HepG2 (cell line): ENCODE results near the gene SETD1B. TPM values are rescaled to one million over a fixed set of nuclear protein-coding genes. Genes with fewer than 3 reads are reported as not detected.
A peak's percentile ranks its signal among the peaks of the same experiment; 100 is the strongest.

Source experiments
- CAMTA2 ChIP-seq: sonication (generic); formaldehyde crosslinking; IDR thresholded peaks from 2 replicates; pipeline ENCODE4 v1.4.0; 2020; ENCODE audit warnings: mild to moderate bottlenecking, missing genetic modification reagents, borderline replicate concordance
- GABPB1 ChIP-seq: IDR thresholded peaks from 2 replicates; pipeline ENCODE4 v1.6.1; 2016; ENCODE audit warnings: mild to moderate bottlenecking, missing genetic modification reagents, moderate library complexity, missing compliant biosample characterization
- GFI1 ChIP-seq: sonication (generic); formaldehyde crosslinking; IDR thresholded peaks from 2 replicates; pipeline ENCODE4 v1.5.0; 2020; ENCODE audit warnings: missing genetic modification reagents, mild to moderate bottlenecking, borderline replicate concordance
- KDM4B ChIP-seq: sonication (generic); formaldehyde crosslinking; IDR thresholded peaks from 2 replicates; pipeline ENCODE4 v1.4.0; 2020; ENCODE audit warnings: missing genetic modification reagents
- KLF9 ChIP-seq: IDR thresholded peaks from 2 replicates; pipeline ENCODE4 v1.6.1; 2016; ENCODE audit warnings: low read depth
- MZF1 ChIP-seq: sonication (generic); formaldehyde crosslinking; IDR thresholded peaks from 2 replicates; pipeline ENCODE4 v1.8.1; 2023; ENCODE audit warnings: mild to moderate bottlenecking, missing genetic modification reagents, borderline replicate concordance
- PCBP2 ChIP-seq: fragments of 200-400 bp; formaldehyde crosslinking; optimal IDR thresholded peaks from 2 replicates; pipeline ENCODE3; 2018; ENCODE audit warnings: low read length, low read depth; ENCODE audit not compliant: poor library complexity, severe bottlenecking
- RBFOX2 ChIP-seq: fragments of 200-400 bp; formaldehyde crosslinking; IDR thresholded peaks from 2 replicates; pipeline ENCODE4 v1.6.1; 2017; ENCODE audit warnings: low read depth, mild to moderate bottlenecking, low read length
- RNF2 ChIP-seq: fragments of 450-650 bp; conservative IDR thresholded peaks from 2 replicates; pipeline ENCODE4 v1.6.1; 2016; ENCODE audit warnings: low read depth
- TARDBP ChIP-seq: sonication (generic); formaldehyde crosslinking; IDR thresholded peaks from 2 replicates; pipeline ENCODE4 v1.8.0; 2022; ENCODE audit warnings: mild to moderate bottlenecking, missing genetic modification reagents
- YEATS4 ChIP-seq: sonication (generic); formaldehyde crosslinking; IDR thresholded peaks from 2 replicates; pipeline ENCODE4 v1.4.0; 2020; ENCODE audit warnings: missing genetic modification reagents, borderline replicate concordance
- ZNF253 ChIP-seq: sonication (generic); formaldehyde crosslinking; IDR thresholded peaks from 2 replicates; pipeline ENCODE4 v1.8.0; 2022; ENCODE audit warnings: mild to moderate bottlenecking, missing genetic modification reagents, borderline replicate concordance
- ZNF430 ChIP-seq: sonication (generic); formaldehyde crosslinking; IDR thresholded peaks from 2 replicates; pipeline ENCODE4 v1.9.0; 2021; ENCODE audit warnings: mild to moderate bottlenecking, missing genetic modification reagents
- ZNF75D ChIP-seq: sonication (generic); formaldehyde crosslinking; IDR thresholded peaks from 2 replicates; pipeline ENCODE4 v1.8.1; 2023; ENCODE audit warnings: missing genetic modification reagents, mild to moderate bottlenecking, borderline replicate concordance
- ZSCAN31 ChIP-seq: sonication (generic); formaldehyde crosslinking; IDR thresholded peaks from 2 replicates; pipeline ENCODE4 v1.5.0; 2020; ENCODE audit warnings: low read depth, mild to moderate bottlenecking, missing genetic modification reagents
- polyA plus RNA-seq, 8 experiments: library from polyadenylated mRNA; depleted of rRNA in 3 of 8; stranded (reverse) in 7 of 8; unstranded in 1 of 8; fragments of >200 nt; fragmentation: Illumina TruSeq in 4 of 8; extraction: Trizol in 4 of 8; gene quantifications; 2 replicates each; pipeline versions ENCODE4 v1.2.1 to v1.2.3, GENCODE V29; 2011 to 2016; ENCODE audit warnings: low read depth in 4 of 8, missing spikeins in 1 of 8, mixed read lengths in 1 of 8; ENCODE audit not compliant: insufficient read depth in 1 of 8
- total RNA-seq, 5 experiments: library from RNA; depleted of rRNA; stranded (reverse); fragments of >200 nt; fragmentation: Illumina TruSeq; extraction: Trizol; gene quantifications; 2 replicates each; pipeline ENCODE4 v1.2.3, GENCODE V29; 2016; ENCODE audit warnings: low read depth in 1 of 5
- TF ChIP-seq, protein P1 (sequence below): sonication (generic); formaldehyde crosslinking; IDR thresholded peaks from 2 replicates; pipeline ENCODE4 v1.9.0; 2021; ENCODE audit warnings: missing genetic modification reagents, mild to moderate bottlenecking, borderline replicate concordance
- TF ChIP-seq, protein P2 (sequence below): IDR thresholded peaks from 2 replicates; pipeline ENCODE4 v1.4.0; 2020; ENCODE audit warnings: mild to moderate bottlenecking, missing genetic modification reagents
- TF ChIP-seq, protein P3 (sequence below): IDR thresholded peaks from 2 replicates; pipeline ENCODE4 v1.6.1; 2012; ENCODE audit warnings: inconsistent platforms
- TF ChIP-seq, protein P4 (sequence below): sonication (generic); formaldehyde crosslinking; IDR thresholded peaks from 2 replicates; pipeline ENCODE4 v1.4.0; 2020; ENCODE audit warnings: missing genetic modification reagents
- TF ChIP-seq, protein P5 (sequence below): sonication (generic); formaldehyde crosslinking; IDR thresholded peaks from 2 replicates; pipeline ENCODE4 v1.5.0; 2020; ENCODE audit warnings: mild to moderate bottlenecking, missing genetic modification reagents

The SETD1B gene
- total and polyA plus RNA-seq, 2 of the 13 experiments (the other 11 are each of a cell fraction or from before 2014, with no cell fraction given), result 1.1 to 1.4 TPM

DNA sequence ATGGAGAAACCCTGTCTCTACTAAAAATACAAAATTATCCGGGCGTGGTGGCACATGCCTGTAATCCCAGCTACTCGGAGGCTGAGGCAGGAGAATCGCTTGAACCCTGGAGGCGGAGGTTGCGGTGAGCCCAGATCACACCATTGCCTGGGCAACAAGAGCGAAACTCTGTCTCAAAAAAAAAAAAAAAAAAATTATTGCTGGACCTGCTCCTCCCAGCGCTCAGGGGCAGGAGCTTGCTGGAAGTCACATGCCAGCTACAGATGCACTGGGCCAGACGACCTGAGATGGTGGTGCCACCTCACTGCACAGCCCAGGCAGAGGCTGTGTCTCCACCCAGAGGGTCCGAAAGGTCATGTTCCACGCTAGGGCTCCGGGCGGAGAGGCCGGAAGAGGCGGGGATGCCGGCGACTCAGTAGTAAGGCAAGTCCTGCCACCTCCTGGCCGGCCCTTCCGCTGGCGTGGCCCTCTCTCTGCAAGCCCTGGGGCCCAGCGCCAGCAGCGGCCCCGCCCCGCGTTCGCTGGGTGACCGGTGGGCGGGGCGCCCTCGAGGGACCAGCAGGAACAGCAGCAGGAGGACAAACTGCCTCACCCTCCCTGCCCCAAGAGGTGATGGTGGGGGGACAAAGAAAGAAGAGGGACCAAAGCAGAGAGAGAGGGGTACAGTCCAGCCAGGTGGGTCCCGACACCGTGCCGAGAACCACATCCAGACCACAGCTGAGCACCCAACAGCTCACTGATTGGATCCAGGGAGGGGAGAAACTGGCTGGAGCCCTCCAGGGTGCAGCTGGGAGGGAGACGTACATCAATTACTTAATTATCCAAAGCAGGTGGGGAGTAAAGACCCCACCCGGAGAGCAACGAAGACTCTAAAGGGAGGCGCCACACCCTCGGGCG lies 6.7 kb upstream of the SETD1B start (continued):
- TF ChIP-seq, protein P1, sequence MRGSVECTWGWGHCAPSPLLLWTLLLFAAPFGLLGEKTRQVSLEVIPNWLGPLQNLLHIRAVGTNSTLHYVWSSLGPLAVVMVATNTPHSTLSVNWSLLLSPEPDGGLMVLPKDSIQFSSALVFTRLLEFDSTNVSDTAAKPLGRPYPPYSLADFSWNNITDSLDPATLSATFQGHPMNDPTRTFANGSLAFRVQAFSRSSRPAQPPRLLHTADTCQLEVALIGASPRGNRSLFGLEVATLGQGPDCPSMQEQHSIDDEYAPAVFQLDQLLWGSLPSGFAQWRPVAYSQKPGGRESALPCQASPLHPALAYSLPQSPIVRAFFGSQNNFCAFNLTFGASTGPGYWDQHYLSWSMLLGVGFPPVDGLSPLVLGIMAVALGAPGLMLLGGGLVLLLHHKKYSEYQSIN (CRISPR knock-in tag), result no peak
- no peak for TF ChIP-seq ZNF75D (CRISPR knock-in tag)
- TF ChIP-seq MZF1 (CRISPR knock-in tag), result no peak
- peak; percentile 57; the same call in 1 of the 2 replicates for TF ChIP-seq ZNF430 (CRISPR knock-in tag)
- peak; percentile 95 for TF ChIP-seq GABPB1 (CRISPR knock-in tag)
- TF ChIP-seq ZNF253 (CRISPR knock-in tag), result no peak
- no peak for TF ChIP-seq RNF2
- no peak; the same call in 1 of the 2 replicates for TF ChIP-seq KDM4B (CRISPR knock-in tag)
- TF ChIP-seq YEATS4 (CRISPR knock-in tag), result peak; percentile 88; the same call in 1 of the 2 replicates
- peak; percentile 73 for TF ChIP-seq GFI1 (CRISPR knock-in tag)
- TF ChIP-seq, protein P2, sequence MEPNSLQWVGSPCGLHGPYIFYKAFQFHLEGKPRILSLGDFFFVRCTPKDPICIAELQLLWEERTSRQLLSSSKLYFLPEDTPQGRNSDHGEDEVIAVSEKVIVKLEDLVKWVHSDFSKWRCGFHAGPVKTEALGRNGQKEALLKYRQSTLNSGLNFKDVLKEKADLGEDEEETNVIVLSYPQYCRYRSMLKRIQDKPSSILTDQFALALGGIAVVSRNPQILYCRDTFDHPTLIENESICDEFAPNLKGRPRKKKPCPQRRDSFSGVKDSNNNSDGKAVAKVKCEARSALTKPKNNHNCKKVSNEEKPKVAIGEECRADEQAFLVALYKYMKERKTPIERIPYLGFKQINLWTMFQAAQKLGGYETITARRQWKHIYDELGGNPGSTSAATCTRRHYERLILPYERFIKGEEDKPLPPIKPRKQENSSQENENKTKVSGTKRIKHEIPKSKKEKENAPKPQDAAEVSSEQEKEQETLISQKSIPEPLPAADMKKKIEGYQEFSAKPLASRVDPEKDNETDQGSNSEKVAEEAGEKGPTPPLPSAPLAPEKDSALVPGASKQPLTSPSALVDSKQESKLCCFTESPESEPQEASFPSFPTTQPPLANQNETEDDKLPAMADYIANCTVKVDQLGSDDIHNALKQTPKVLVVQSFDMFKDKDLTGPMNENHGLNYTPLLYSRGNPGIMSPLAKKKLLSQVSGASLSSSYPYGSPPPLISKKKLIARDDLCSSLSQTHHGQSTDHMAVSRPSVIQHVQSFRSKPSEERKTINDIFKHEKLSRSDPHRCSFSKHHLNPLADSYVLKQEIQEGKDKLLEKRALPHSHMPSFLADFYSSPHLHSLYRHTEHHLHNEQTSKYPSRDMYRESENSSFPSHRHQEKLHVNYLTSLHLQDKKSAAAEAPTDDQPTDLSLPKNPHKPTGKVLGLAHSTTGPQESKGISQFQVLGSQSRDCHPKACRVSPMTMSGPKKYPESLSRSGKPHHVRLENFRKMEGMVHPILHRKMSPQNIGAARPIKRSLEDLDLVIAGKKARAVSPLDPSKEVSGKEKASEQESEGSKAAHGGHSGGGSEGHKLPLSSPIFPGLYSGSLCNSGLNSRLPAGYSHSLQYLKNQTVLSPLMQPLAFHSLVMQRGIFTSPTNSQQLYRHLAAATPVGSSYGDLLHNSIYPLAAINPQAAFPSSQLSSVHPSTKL (CRISPR knock-in tag), result peak; percentile 73
- TF ChIP-seq, protein P3, sequence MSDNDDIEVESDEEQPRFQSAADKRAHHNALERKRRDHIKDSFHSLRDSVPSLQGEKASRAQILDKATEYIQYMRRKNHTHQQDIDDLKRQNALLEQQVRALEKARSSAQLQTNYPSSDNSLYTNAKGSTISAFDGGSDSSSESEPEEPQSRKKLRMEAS, result no peak
- TF ChIP-seq PCBP2, result no peak
- TF ChIP-seq CAMTA2 (CRISPR knock-in tag), result no peak
- TF ChIP-seq TARDBP (CRISPR knock-in tag), result peak; percentile 89
- peak; percentile 52; the same call in 1 of the 2 replicates for TF ChIP-seq ZSCAN31 (CRISPR knock-in tag)
- peak; percentile 95 for TF ChIP-seq RBFOX2
- TF ChIP-seq, protein P4, sequence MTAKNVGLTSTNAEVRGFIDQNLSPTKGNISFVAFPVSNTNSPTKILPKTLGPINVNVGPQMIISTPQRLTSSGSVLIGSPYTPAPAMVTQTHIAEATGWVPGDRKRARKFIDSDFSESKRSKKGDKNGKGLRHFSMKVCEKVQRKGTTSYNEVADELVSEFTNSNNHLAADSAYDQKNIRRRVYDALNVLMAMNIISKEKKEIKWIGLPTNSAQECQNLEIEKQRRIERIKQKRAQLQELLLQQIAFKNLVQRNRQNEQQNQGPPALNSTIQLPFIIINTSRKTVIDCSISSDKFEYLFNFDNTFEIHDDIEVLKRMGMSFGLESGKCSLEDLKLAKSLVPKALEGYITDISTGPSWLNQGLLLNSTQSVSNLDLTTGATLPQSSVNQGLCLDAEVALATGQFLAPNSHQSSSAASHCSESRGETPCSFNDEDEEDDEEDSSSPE (CRISPR knock-in tag), result peak; percentile 51; the same call in 1 of the 2 replicates
- TF ChIP-seq, protein P5, sequence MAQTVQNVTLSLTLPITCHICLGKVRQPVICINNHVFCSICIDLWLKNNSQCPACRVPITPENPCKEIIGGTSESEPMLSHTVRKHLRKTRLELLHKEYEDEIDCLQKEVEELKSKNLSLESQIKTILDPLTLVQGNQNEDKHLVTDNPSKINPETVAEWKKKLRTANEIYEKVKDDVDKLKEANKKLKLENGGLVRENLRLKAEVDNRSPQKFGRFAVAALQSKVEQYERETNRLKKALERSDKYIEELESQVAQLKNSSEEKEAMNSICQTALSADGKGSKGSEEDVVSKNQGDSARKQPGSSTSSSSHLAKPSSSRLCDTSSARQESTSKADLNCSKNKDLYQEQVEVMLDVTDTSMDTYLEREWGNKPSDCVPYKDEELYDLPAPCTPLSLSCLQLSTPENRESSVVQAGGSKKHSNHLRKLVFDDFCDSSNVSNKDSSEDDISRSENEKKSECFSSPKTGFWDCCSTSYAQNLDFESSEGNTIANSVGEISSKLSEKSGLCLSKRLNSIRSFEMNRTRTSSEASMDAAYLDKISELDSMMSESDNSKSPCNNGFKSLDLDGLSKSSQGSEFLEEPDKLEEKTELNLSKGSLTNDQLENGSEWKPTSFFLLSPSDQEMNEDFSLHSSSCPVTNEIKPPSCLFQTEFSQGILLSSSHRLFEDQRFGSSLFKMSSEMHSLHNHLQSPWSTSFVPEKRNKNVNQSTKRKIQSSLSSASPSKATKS (CRISPR knock-in tag), result peak; percentile 88; the same call in 1 of the 2 replicates
- TF ChIP-seq KLF9 (CRISPR knock-in tag), result peak; percentile 72; the same call in 1 of the 2 replicates
